MM.1S (cell line): ENCODE data around the gene TCOF1.
A peak's percentile ranks its signal among the peaks of the same experiment; 100 is the strongest.
"Not testable (repeated sequence)": the region's sequence is repeated elsewhere in the genome, so short reads cannot be mapped to it uniquely, and the experiment has no call there.

ENCODE experiments used
- DNase-seq: peaks from one replicate; pipeline ENCODE4 v3.0.0-alpha.2; 2015
- H2AFZ ChIP-seq: fragments of 300-600 bp; sonication (generic); 2 replicates; pipeline ENCODE4 v1.6.0; 2016; ENCODE audit warnings: antibody characterized with exemption, low read length
- H3F3A ChIP-seq: fragments of 300-600 bp; sonication (generic); 2 replicates; pipeline ENCODE4 v1.6.1; 2016; ENCODE audit warnings: mild to moderate bottlenecking, antibody characterized with exemption, low read length, moderate library complexity, mixed read lengths; ENCODE audit not compliant: insufficient read depth
- H3K27ac ChIP-seq: fragments of 300-600 bp; sonication (generic); 2 replicates; pipeline ENCODE4 v1.5.1; 2016; ENCODE audit warnings: mild to moderate bottlenecking, low read length
- H3K27me3 ChIP-seq: fragments of 300-600 bp; sonication (generic); replicated peaks from 2 replicates; pipeline ENCODE4 v1.6.0; 2016; ENCODE audit warnings: low read length; ENCODE audit not compliant: insufficient read depth
- H3K36me3 ChIP-seq: fragments of 300-600 bp; sonication (generic); replicated peaks from 2 replicates; pipeline ENCODE4 v1.6.1; 2016; ENCODE audit warnings: mild to moderate bottlenecking, low read length, mixed read lengths; ENCODE audit not compliant: insufficient read depth
- H3K4me1 ChIP-seq: fragments of 300-600 bp; sonication (generic); 2 replicates; pipeline ENCODE4 v1.6.1; 2016; ENCODE audit warnings: low read length, mixed read lengths
- H3K4me2 ChIP-seq: fragments of 300-600 bp; sonication (generic); 2 replicates; pipeline ENCODE4 v1.6.0; 2016; ENCODE audit warnings: low read depth, low read length
- H3K4me3 ChIP-seq: fragments of 300-600 bp; sonication (generic); 2 replicates; pipeline ENCODE4 v1.5.1; 2016; ENCODE audit warnings: low read length, mixed read lengths
- H3K79me2 ChIP-seq: fragments of 300-600 bp; sonication (generic); 2 replicates; pipeline ENCODE4 v1.6.1; 2016; ENCODE audit warnings: mixed run types, low read length, mixed read lengths
- H3K9ac ChIP-seq: fragments of 300-600 bp; sonication (generic); 2 replicates; pipeline ENCODE4 v1.6.1; 2016; ENCODE audit warnings: low read length, mixed read lengths
- H3K9me2 ChIP-seq: fragments of 300-600 bp; sonication (generic); replicated peaks from 2 replicates; pipeline ENCODE4 v1.6.1; 2016; ENCODE audit warnings: mild to moderate bottlenecking, low read length, mixed read lengths; ENCODE audit not compliant: insufficient read depth
- H3K9me3 ChIP-seq: fragments of 300-600 bp; sonication (generic); replicated peaks from 2 replicates; pipeline ENCODE4 v1.6.1; 2016; ENCODE audit warnings: mild to moderate bottlenecking, low read length, mixed read lengths; ENCODE audit not compliant: insufficient read depth
- H4K20me1 ChIP-seq: fragments of 300-600 bp; sonication (generic); 2 replicates; pipeline ENCODE4 v1.6.1; 2016; ENCODE audit warnings: mild to moderate bottlenecking, low read length, moderate library complexity, mixed read lengths; ENCODE audit not compliant: insufficient read depth
- EZH2 ChIP-seq: fragments of 300-600 bp; sonication (generic); optimal IDR thresholded peaks from 2 replicates; pipeline ENCODE3; 2017; ENCODE audit warnings: low read depth, mild to moderate bottlenecking, antibody characterized with exemption, low read length, mixed read lengths
- EZH2phosphoT487 ChIP-seq: fragments of 300-600 bp; sonication (generic); IDR thresholded peaks from 2 replicates; pipeline ENCODE4 v1.6.1; 2018; ENCODE audit warnings: antibody characterized with exemption, low read length
- TF ChIP-seq, protein P1 (sequence below): fragments of 300-600 bp; sonication (generic); IDR thresholded peaks from 2 replicates; pipeline ENCODE4 v1.5.1; 2016; ENCODE audit warnings: antibody characterized with exemption, low read length, mixed read lengths

Gene TCOF1

DNA sequence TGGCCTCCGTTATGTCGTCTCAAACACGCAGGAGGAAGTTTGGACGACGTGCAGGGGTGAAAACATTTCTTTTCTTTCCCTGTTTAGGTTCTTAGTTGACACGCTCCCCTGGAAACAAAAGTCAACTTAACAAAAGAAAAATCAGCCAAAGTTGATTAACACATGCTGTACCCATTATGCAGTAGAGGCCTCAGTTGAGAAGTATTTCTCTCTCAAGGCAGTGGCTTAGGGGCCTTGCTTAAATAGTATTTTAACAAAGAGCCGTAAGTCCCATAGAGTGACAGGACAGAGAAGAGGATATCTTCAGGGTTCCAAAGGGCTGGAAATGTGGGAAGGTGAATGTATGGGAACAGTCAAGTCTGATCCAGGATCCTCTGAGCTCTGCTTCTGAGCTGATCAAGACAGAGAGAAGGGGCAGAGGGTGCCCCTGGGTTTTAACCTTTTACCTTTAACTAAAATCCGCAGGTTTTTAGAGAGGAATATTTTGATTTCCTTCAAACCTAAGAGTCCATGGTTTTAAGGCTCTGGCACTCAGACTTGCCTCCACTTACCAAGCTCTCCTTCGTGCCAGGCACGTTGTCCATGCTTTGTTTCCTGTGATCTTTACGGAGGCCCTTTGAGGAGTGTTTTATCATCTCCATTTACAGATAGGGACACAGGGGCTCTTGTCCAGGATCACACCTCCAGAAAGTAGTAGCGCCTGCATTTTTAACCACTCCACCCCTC is 55.8 kb downstream of the TCOF1 start:
- peaks cover 20% of the 10 kb centered on the region for H3K4me1 ChIP-seq
- peak overlapping the region; percentile 48 for H3K9ac ChIP-seq
- H3F3A ChIP-seq, result peaks cover 21% of the 10 kb centered on the region
- H3K9me3 ChIP-seq, result no peaks in the 10 kb centered on the region
- H4K20me1 ChIP-seq, result no peaks in the 10 kb centered on the region
- peak overlapping the region; percentile 93 for H3K27ac ChIP-seq
- H3K4me2 ChIP-seq, result peak overlapping the region; percentile 34
- DNase-seq, result no peak
- H2AFZ ChIP-seq, result peak overlapping the region; percentile 48
- H3K36me3 ChIP-seq, result no peaks in the 10 kb centered on the region; the same call in 1 of the 2 replicates
- TF ChIP-seq EZH2, result no peak
- TF ChIP-seq, protein P1, sequence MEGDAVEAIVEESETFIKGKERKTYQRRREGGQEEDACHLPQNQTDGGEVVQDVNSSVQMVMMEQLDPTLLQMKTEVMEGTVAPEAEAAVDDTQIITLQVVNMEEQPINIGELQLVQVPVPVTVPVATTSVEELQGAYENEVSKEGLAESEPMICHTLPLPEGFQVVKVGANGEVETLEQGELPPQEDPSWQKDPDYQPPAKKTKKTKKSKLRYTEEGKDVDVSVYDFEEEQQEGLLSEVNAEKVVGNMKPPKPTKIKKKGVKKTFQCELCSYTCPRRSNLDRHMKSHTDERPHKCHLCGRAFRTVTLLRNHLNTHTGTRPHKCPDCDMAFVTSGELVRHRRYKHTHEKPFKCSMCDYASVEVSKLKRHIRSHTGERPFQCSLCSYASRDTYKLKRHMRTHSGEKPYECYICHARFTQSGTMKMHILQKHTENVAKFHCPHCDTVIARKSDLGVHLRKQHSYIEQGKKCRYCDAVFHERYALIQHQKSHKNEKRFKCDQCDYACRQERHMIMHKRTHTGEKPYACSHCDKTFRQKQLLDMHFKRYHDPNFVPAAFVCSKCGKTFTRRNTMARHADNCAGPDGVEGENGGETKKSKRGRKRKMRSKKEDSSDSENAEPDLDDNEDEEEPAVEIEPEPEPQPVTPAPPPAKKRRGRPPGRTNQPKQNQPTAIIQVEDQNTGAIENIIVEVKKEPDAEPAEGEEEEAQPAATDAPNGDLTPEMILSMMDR, result no peak
- TF ChIP-seq EZH2phosphoT487, result no peak
- H3K79me2 ChIP-seq, result peaks cover 43% of the 10 kb centered on the region
- no peaks in the 10 kb centered on the region for H3K9me2 ChIP-seq
- no peaks in the 10 kb centered on the region for H3K27me3 ChIP-seq
- H3K4me3 ChIP-seq, result no peak overlapping the region; the same call in 1 of the 2 replicates

DNA sequence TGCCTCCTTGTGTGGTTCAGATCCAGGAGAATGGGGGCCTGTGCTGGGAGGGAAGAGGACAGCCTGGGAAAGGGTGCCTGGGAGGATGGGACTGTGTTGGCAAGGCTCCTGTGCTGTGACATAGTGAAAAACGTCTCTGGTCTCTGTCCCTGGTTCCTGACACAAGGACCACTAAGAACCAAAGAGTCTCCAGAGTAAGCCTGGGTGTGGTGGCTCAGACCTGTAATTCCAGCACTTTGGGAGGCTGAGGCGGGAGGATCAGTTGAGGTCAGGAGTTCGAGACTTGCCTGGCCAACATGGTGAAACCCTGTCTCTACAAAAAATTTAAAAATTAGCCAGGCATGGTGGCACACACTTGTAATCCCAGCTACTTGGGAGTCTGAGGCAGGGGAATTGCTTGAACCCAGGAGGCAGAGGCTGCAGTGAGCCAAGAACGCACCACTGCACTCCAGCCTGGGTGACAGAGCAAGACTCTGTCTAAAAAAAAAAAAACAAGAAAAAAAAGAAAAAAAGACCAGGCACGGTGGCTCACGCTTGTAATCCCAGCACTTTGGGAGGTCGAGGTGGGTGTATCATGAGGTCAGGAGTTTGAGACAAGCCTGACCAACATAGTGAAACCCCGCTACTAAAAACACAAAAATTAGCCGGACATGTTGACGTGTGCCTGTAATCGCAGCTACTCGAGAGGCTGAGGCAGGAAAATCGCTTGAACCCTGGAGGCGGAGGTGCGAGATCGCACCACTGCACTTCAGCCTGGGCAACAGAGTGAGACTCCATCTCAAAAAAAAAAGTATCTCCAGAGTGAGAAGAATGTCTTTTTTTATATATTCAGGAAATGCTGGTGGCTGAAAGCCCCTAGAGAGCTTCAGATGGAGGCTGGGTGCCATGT is 56.6 kb downstream of the TCOF1 start:
- not testable (repeated sequence) for H3K9me3 ChIP-seq, H4K20me1 ChIP-seq, H3K4me3 ChIP-seq, H3K27me3 ChIP-seq, DNase-seq, H3K4me2 ChIP-seq, H2AFZ ChIP-seq, H3K9me2 ChIP-seq, H3K36me3 ChIP-seq
- Histone ChIP-seq H3F3A (peaks cover 21% of the 10 kb centered on the region), H3K27ac (peak overlapping the region; percentile 93; the same call in 1 of the 2 replicates), H3K4me1 (peaks cover 20% of the 10 kb centered on the region), H3K9ac (peak overlapping the region; percentile 48; the same call in 1 of the 2 replicates), H3K79me2 (peaks cover 35% of the 10 kb centered on the region)

DNA sequence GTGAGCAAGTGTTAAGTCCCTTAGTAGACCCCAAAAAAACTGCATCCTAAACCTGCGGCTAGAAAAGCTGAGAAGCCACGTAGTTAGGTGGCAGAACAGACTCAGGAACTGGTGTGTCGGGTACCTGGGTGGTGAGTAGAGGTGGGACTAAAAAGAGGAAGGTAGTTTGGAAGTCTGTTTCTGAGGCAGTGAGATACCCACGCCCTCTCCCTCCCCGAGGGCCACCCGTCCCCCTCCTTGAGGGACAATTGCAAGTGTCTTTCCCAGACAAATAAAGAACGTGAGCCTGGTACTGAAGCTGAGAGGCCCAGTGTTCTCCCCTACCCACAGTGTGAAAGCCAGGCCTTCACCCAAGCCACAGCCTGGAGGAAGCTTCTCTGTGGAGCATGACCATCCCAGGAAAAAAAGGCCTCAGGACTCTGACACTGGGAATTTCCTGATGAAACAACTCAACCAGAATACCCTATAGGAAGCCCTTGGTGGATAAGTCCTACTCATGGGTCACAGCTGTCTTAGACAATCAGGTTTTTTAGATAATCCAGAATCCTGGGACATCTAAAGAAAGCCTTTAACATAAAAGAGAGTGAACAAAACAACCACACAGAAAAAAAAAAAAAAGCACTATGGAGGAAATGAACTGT is 62.3 kb downstream of the TCOF1 start:
- H2AFZ ChIP-seq, result no peak overlapping the region
- no peak for DNase-seq
- H3K9me3 ChIP-seq, result no peaks in the 10 kb centered on the region
- H3K9ac ChIP-seq, result no peak overlapping the region
- no peaks in the 10 kb centered on the region for H4K20me1 ChIP-seq
- H3K4me3 ChIP-seq, result no peak overlapping the region
- no peaks in the 10 kb centered on the region for H3K36me3 ChIP-seq
- no peak overlapping the region for H3K4me2 ChIP-seq
- H3K27ac ChIP-seq, result no peak overlapping the region
- no peaks in the 10 kb centered on the region for H3K27me3 ChIP-seq
- H3K79me2 ChIP-seq, result no peaks in the 10 kb centered on the region
- H3F3A ChIP-seq, result no peaks in the 10 kb centered on the region
- TF ChIP-seq EZH2phosphoT487 (no peak), EZH2 (no peak)
- TF ChIP-seq, protein P1, result no peak
- H3K4me1 ChIP-seq, result no peaks in the 10 kb centered on the region
- H3K9me2 ChIP-seq, result no peaks in the 10 kb centered on the region
